HG02840 (cell line): ENCODE data around the gene NANOG.
"Not testable (repeated sequence)": the region's sequence is repeated elsewhere in the genome, so short reads cannot be mapped to it uniquely, and the experiment has no call there.

Source experiments
- ATAC-seq: cut with Tn5 transposase; IDR thresholded peaks from one replicate; pipeline ENCODE4 v1.9.1; 2021; ENCODE audit warnings: mild to moderate bottlenecking, moderate library complexity, moderate number of reproducible peaks; ENCODE audit not compliant: unreplicated experiment, low FRiP score

NANOG gene

GRCh38 chr12:7798750-7799308 lies 9.6 kb downstream of the NANOG start:
- not testable (repeated sequence) for ATAC-seq

- ATAC-seq, result no peak
Measured at GRCh38 chr12:7801460-7801859, 12.3 kb downstream of the NANOG start.

- ATAC-seq, result not testable (repeated sequence)
Measured at GRCh38 chr12:7806319-7806718, 17.1 kb downstream of the NANOG start.

DNA sequence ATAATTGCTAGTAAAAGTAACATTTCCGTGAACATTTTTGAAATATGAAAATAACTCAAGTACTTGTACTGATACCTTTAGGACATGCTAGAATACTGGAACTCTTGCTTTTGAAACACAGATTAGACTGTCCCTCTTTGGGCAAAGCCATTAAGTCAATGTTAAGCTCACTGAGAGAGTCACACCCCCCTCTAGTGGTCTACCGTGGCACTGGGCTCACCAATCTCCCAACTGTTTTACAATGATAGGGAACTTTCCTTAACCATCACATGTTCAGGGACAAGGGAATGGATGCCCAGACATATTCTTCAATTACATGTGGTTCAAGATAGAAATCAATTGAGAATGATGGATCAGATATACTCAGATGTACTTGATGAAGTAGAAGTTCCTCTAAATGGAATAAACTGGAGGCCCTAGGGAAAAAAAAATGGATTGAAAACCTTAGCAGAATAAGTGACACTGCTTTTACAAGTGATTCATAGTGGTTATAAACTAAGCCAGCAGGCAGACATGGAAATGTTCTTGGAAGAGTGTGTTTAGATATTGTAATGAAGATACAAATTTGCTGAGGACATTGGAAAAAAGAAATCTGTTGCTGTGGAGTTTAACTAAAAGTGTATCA lies 17.8 kb downstream of the NANOG start:
- no peak for ATAC-seq

DNA sequence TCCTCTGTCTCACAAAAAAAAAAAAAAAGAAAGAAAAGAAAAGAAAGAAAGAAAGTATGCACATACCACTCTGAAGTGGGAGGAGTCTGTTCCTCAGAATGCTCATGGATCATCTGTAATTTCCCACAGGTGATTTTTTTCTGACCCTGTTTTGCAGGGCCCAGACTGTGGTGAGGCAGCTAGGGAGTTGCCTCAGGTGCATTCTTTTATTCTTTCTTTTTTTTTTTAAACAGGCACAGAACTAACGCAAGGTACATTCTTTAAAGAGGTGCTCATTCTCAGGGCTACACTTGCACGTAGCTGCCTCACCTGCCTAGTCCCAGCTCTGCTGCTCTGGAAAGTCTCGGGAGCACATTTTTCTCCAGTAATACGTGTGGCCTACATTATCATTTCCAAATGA lies 36.6 kb downstream of the NANOG start:
- not testable (repeated sequence) for ATAC-seq

DNA sequence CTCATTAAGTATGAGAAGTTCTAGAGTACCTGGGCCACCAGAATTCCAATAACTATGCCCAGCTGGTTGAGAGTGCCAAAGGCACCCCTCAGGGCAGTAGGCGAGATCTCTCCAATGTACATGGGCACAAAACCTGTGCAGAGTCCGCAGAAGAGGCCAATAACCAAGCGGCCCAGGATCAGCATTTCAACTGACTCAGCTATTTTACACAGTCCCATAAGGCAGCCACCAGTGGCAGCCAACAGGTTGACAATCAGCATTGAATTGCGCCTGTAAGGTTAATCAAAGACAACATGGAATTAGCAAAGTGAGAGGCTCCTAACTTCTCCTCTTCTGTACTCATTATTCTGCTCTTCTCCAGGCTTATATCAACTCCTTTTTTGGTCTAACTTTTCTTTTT lies 40.5 kb downstream of the NANOG start:
- ATAC-seq, result not testable (repeated sequence)

- no peak for ATAC-seq
Measured at GRCh38 chr12:7832059-7832696, 43.0 kb downstream of the NANOG start.

DNA sequence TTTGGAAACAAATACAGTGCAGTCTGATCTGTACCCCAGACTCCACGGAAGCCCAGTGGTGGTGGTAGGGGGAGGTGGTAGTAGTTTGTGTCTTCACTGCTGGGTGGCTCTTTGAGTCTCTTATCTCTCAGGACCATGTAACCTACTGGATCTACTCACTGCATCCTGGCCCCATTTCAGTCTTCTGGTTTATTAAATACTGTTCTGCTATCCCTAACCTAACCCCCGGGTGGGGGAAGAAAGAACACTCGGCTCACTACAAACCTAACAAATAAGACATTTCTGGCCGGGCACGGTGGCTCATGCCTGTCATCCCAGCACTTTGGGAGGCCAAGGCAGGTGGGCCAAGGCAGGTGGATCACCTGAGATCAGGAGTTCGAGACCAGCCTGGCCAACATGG lies 44.0 kb downstream of the NANOG start:
- not testable (repeated sequence) for ATAC-seq

GRCh38 chr12:7833831-7834230 lies 44.6 kb downstream of the NANOG start:
- no peak for ATAC-seq

GRCh38 chr12:7834701-7835100 lies 45.5 kb downstream of the NANOG start:
- no peak for ATAC-seq

DNA sequence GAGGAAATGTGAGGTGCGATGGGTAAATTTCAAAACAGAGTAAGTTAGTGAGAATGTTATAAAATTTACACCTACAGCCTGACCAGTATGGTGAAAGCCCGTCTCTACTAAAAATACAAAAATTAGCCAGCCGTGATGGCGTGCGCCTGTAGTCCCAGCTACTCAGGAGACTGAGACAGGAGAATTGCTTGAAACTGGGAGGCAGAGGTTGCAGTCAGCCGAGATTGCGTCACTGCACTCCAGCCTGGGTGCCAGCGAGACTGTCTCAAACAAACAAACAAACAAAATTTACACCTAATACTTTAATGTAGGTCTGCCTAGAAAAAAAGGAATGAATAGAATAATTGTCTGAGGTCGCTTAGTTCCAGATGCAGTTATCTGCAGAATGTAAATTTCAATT lies 45.9 kb downstream of the NANOG start:
- ATAC-seq, result no peak

GRCh38 chr12:7835766-7836165 lies 46.6 kb downstream of the NANOG start:
- ATAC-seq, result no peak

- ATAC-seq, result no peak
Measured at GRCh38 chr12:7837366-7837765, 48.2 kb downstream of the NANOG start.

DNA sequence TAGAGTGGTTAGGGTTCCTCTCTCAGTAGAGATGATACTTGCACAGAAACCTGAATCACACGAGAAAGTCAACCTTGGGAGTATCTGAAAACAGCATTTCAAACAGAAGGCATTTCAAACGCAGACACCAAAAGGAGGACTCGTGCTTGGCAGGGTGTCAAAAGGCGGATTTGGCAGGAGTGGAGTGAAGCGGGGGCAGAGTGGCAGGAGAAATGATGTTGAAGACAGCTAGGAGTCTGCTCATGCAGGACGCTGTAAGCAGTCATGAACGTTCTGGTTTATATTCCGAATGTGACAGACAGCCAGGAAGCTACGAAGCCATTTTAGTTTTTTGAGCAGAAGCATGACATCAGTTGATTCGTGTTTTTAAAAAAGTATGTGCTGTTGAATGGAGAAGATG lies 50.0 kb downstream of the NANOG start:
- ATAC-seq, result not testable (repeated sequence)

GRCh38 chr12:7839848-7840247 lies 50.6 kb downstream of the NANOG start:
- not testable (repeated sequence) for ATAC-seq

DNA sequence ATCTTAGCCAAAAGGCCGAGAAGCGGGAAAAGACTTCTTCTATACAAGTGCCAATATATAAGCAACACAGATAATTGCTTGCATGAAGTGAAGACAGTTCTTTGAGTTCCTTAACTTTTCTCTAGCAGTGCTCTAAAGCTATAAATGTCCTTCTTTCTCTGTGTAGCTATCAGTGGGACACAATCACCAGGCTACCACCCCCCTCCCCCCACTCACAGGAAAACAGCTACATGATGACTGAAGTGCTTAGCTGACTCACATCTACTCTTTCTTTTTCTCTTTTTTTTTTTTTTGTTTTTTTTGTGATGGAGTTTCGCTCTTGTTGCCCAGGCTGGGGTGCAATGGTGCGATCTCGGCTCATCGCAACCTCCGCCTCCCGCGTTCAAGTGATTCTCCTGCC lies 53.2 kb downstream of the NANOG start:
- ATAC-seq, result not testable (repeated sequence)

DNA sequence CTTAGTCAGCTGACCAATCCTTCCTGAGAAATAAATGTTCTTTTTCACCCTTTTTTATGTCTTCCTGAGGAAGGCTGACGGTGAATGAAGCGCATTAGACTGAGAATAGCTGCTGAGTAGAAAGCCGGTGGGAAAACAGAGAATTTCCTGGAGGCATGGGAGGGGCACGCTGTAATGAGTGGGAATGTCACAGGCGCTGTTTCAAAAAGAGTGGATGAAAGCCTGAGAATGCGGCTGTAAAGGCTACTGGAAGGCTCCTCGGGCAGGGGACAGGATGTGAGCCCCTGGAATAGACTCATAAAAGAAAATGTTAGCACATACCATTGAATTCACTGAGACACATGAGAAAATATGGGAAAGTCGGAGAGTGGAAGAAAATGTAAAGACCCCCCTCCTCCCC lies 53.9 kb downstream of the NANOG start:
- ATAC-seq, result not testable (repeated sequence)

- ATAC-seq, result not testable (repeated sequence)
Measured at GRCh38 chr12:7843583-7843982, 54.4 kb downstream of the NANOG start.

GRCh38 chr12:7844116-7844515 lies 54.9 kb downstream of the NANOG start:
- no peak for ATAC-seq

DNA sequence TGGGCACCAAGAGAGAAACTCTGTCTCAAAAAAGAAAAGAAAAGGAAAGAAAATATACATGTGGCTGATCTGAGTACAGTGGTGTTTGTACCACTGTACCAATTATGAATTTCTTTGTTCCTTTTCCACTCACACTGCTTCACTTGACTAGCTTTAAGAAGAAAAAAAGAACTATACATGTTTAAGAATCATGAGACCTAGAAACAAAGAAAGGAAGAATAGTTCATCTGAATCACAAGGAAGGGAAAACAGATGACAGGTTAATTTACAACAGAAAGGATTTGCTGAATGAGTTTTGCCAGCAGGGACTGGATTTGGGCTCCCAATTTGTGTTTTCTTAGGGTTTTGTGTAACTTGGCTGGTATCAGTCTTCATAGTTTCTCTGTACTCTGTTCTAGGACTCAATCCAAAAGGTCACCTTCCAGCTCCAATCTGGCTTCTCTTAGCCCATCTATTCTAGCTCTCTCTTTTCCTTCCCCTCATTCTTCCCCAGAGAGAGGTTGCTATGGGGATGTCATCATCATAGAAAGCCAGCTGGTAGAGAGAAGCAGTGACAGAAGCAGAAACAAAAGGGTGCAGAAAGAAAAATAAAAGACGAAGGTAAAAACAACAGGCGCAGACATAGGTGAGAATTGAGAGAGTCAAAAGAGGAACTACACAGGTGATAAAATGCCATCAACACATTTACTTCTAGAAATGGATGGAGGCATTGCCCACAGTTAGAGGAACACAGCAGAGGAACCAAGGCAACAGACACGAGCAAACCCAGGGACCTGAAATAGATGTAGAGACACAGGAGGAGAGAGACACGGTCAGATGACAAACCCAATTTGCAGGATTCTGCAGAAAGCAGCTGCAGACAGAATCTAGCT lies 58.3 kb downstream of the NANOG start:
- not testable (repeated sequence) for ATAC-seq

- not testable (repeated sequence) for ATAC-seq
Measured at GRCh38 chr12:7848098-7848422, 58.9 kb downstream of the NANOG start.
